ENCODE results near the gene MYOM1.

GRCh38 chr18:3046216-3046808 is 173.5 kb downstream of the MYOM1 start:
- TF ChIP-seq CTCF (conservative IDR thresholded peaks at IDR 0.05 in 1 of 2, IDR thresholded peaks at IDR 0.05 in 1 of 2; ENCODE audit: extremely low read depth in 1 of 2, insufficient read depth in 1 of 2, low read depth in 1 of 2, low read length in 2 of 2) (no peak), EZH2 (IDR thresholded peaks at IDR 0.05; ENCODE audit: borderline replicate concordance, low read length) (no peak)

Measured in mammary epithelial cell (primary cell).